Upper lobe of right lung (tissue), 1 donor: Measurements from ENCODE around the gene BMP6. TPM values are rescaled to one million over a fixed set of nuclear protein-coding genes. Genes with fewer than 3 reads are reported as not detected.

Experiments
- ATAC-seq: fragments of 200-7000 bp; cut with Tn5 transposase; one replicate; pipeline ENCODE4 v1.9.1; 2020; ENCODE audit warnings: mild to moderate bottlenecking, moderate library complexity
- DNase-seq: peaks from one replicate; pipeline ENCODE4 v3.0.0-alpha.2; 2020
- H3K27ac ChIP-seq: fragments of 200-600 bp; one replicate; pipeline ENCODE4 v1.8.0; 2022
- H3K27me3 ChIP-seq: fragments of 200-600 bp; one replicate; pipeline ENCODE4 v1.8.0; 2022; ENCODE audit warnings: mild to moderate bottlenecking
- H3K36me3 ChIP-seq: fragments of 200-600 bp; one replicate; pipeline ENCODE4 v1.8.0; 2022
- H3K4me1 ChIP-seq: fragments of 200-600 bp; one replicate; pipeline ENCODE4 v1.8.0; 2022
- H3K4me3 ChIP-seq: fragments of 200-600 bp; one replicate; pipeline ENCODE4 v1.8.0; 2022; ENCODE audit warnings: mild to moderate bottlenecking
- H3K9me3 ChIP-seq: fragments of 200-600 bp; one replicate; pipeline ENCODE4 v1.8.0; 2022
- CTCF ChIP-seq: fragments of 200-600 bp; IDR thresholded peaks from one replicate; pipeline ENCODE4 v1.8.0; 2022; ENCODE audit warnings: antibody characterized with exemption
- intact Hi-C: fragments of 100-400 bp; cut with DNase I; formaldehyde crosslinking; loops from one replicate; pipeline ENCODE4 v1.11.0; 2022
- total RNA-seq: library from RNA; stranded (reverse); fragmentation: NEBNext Ultra II Directional; extraction: Animal tissue kit (Norgen Biotek cat#: 25700); gene quantifications from one replicate; pipeline ENCODE4 v1.2.1, GENCODE V29; 2021
- donor health status: DM: no; HTN: yes; CAD: no; lungs with severe emphysema.

BMP6 gene
- total RNA-seq, 1 donor from 2014 or later = 6.6 TPM

DNA sequence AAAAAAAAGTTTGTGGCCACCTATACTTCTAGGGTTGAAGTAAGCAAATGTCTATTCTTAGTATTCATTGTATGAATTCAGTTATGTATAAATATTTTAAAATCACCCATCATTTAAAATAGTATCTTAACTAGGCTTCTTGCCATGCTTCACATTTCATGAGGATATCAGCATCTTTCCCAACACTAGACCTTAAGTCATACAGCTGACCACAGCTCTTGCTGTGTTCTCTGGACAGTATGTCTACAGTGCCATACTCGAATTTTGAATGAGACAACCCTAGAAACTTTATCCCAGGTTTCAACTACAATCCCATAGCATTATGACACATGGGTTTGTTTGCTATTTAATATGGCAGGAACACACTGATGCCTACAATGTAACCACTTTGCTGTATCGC lies 179.5 kb downstream of the BMP6 start:
- intact Hi-C loops = no loop called here
- no peak overlapping the region for H3K27ac ChIP-seq
- DNase-seq = no peak
- H3K4me3 ChIP-seq = no peak overlapping the region
- H3K27me3 ChIP-seq = no peaks in the 10 kb centered on the region
- no peaks in the 10 kb centered on the region for H3K9me3 ChIP-seq
- no peak for TF ChIP-seq CTCF
- H3K4me1 ChIP-seq = peaks cover 30% of the 10 kb centered on the region
- no peak for ATAC-seq
- peaks cover 39% of the 10 kb centered on the region for H3K36me3 ChIP-seq

GRCh38 chr6:7906741-7907140 lies 180.8 kb downstream of the BMP6 start:
- ATAC-seq (no peak), DNase-seq (no peak)
- no peaks in the 10 kb centered on the region for H3K27me3 ChIP-seq
- no peaks in the 10 kb centered on the region for H3K9me3 ChIP-seq
- intact Hi-C loops = no loop called here
- no peak overlapping the region for H3K4me3 ChIP-seq
- no peak overlapping the region for H3K27ac ChIP-seq
- TF ChIP-seq CTCF = no peak
- H3K4me1 ChIP-seq = peaks cover 30% of the 10 kb centered on the region
- peaks cover 29% of the 10 kb centered on the region for H3K36me3 ChIP-seq

DNA sequence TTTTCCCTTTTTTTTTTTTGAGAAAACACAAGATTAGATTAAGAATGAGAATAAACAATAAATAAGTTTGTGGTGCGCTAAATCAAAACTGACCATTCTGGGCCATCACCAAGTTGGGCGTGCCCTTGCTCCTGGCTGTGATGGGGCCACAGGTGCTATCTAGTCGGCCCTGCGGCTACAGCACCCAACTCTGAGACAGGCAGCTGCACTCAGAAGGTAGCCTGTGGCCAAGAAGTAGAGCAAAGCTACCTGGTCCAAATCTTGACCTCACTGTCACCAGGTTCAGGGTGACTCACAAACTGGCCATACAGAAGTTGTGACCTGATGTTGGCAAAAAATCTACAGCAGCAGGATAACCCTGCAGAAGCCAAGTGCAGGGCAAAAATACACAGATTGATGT lies 181.3 kb downstream of the BMP6 start:
- intact Hi-C loops = no loop called here
- no peak for ATAC-seq
- H3K27me3 ChIP-seq = no peaks in the 10 kb centered on the region

GRCh38 chr6:7909323-7910276 lies 183.7 kb downstream of the BMP6 start:
- intact Hi-C loops = no loop called here
- H3K4me3 ChIP-seq = peak overlapping the region; percentile 76
- H3K27ac ChIP-seq = peak overlapping the region; percentile 48
- ATAC-seq (peak; percentile 73), DNase-seq (peak; percentile 86)
- TF ChIP-seq CTCF = no peak
- H3K27me3 ChIP-seq = no peaks in the 10 kb centered on the region
- peaks cover 30% of the 10 kb centered on the region for H3K4me1 ChIP-seq
- no peaks in the 10 kb centered on the region for H3K9me3 ChIP-seq
- peaks cover under 1% of the 10 kb centered on the region for H3K36me3 ChIP-seq

More for the DNA sequence above, 181.3 kb downstream of the BMP6 start:
- no peaks in the 10 kb centered on the region for H3K9me3 ChIP-seq
- no peak overlapping the region for H3K27ac ChIP-seq
- H3K4me3 ChIP-seq = no peak overlapping the region
- DNase-seq = no peak
- no peak for TF ChIP-seq CTCF
- peaks cover 25% of the 10 kb centered on the region for H3K36me3 ChIP-seq
- peaks cover 30% of the 10 kb centered on the region for H3K4me1 ChIP-seq

DNA sequence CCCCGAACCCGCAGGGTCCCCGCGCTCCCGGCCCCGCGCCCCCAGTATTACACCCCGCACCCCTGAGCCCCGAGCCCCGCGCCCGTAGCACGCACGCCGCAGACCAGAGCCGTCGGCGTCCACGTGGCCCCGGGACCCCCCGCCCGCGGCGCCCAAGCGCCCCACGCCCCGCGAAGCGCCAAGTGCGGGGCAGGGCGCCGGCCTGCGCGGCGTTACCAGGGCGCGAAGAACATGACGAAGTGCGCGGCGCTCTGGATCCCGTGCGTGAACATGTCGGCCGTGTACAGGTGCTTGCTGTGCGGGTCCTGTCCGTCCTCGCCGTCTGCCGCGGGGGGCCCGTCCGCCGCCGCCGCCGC lies 184.4 kb downstream of the BMP6 start:
- intact Hi-C loops = no loop called here
- ATAC-seq = peak; percentile 8
- peak overlapping the region; percentile 48 for H3K27ac ChIP-seq
- H3K36me3 ChIP-seq = no peaks in the 10 kb centered on the region
- no peaks in the 10 kb centered on the region for H3K27me3 ChIP-seq
- no peak for TF ChIP-seq CTCF
- no peaks in the 10 kb centered on the region for H3K9me3 ChIP-seq
- DNase-seq = no peak
- peaks cover 23% of the 10 kb centered on the region for H3K4me1 ChIP-seq
- H3K4me3 ChIP-seq = peak overlapping the region; percentile 76
